ENCODE results near the gene AK8. TPM values are rescaled to one million over a fixed set of nuclear protein-coding genes. Genes with fewer than 3 reads are reported as not detected.
A peak's percentile ranks its signal among the peaks of the same experiment; 100 is the strongest.

AK8 gene
- total RNA-seq, 1 donor from 2014 or later: 0.74 TPM

DNA sequence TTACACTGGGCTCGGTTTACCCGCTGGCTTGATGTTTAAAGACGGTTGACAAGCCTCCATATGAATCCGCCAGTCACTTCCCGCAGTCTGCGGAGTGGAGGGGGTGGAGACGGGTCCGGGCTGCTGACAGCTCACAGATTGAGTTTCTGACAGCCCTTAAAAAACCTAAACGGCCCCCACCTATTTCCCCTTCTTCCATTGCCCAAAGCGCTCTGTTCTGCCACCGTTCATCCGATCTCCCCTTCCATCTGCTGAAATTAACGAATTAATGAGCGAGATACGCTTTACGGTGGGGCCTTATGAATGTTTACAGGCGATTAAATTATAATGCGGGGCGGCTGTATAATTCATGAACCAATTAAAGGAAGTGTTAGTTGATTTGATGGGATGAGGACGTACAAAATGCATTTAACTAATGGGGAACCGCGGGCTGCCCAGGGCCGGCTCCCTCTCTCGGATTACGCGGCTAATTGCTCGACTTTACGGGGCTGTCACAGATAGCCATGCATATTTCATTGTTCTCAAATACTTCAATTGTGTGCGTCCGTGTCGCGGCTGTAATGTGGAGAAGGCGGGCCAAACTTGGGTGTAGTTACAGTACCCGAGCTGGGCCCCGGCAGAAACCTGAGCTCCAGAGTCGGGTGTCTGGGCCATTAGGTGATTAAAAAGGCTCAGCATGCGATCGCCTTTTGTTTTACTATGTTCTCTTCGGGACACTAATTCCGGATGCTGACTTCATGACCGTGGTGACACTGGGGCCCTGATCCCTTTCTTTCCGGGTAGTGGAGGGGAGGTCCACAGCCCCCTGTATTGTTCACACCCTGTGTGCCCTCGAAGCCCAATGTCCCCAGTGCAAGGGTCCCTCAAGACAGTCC is 133.0 kb downstream of the AK8 start:
- peaks cover 64% of the 10 kb centered on the region for H3K27me3 ChIP-seq (ENCODE audit: low read depth)
- TF ChIP-seq CTCF (IDR thresholded peaks at IDR 0.05; ENCODE audit: borderline replicate concordance): no peak
- peak overlapping the region; percentile 49 for H3K4me3 ChIP-seq
- intact Hi-C loops (cut with micrococcal nuclease): no loop called here
- H3K27ac ChIP-seq (replicated peaks): no peak overlapping the region
- no peaks in the 10 kb centered on the region for H3K9me3 ChIP-seq (replicated peaks)
- H3K36me3 ChIP-seq: no peaks in the 10 kb centered on the region
- no peak for DNase-seq
- H3K4me1 ChIP-seq: peaks cover 14% of the 10 kb centered on the region

GRCh38 chr9:132743931-132744479 is 134.1 kb downstream of the AK8 start:
- no peak for DNase-seq
- Histone ChIP-seq H3K27ac (replicated peaks) (no peak overlapping the region), H3K36me3 (no peaks in the 10 kb centered on the region), H3K4me3 (no peak overlapping the region), H3K9me3 (replicated peaks) (no peaks in the 10 kb centered on the region), H3K27me3 (ENCODE audit: low read depth) (peaks cover 71% of the 10 kb centered on the region), H3K4me1 (peaks cover 14% of the 10 kb centered on the region)
- no peak for TF ChIP-seq CTCF (IDR thresholded peaks at IDR 0.05; ENCODE audit: borderline replicate concordance)
- intact Hi-C loops (cut with micrococcal nuclease): no loop called here

GRCh38 chr9:132742821-132743311 is 135.2 kb downstream of the AK8 start:
- Histone ChIP-seq H3K9me3 (replicated peaks) (no peaks in the 10 kb centered on the region), H3K4me3 (no peak overlapping the region), H3K4me1 (peaks cover 14% of the 10 kb centered on the region), H3K36me3 (no peaks in the 10 kb centered on the region), H3K27ac (replicated peaks) (no peak overlapping the region), H3K27me3 (ENCODE audit: low read depth) (peaks cover 78% of the 10 kb centered on the region)
- no peak for TF ChIP-seq CTCF (IDR thresholded peaks at IDR 0.05; ENCODE audit: borderline replicate concordance)
- intact Hi-C loops (cut with micrococcal nuclease): no loop called here
- DNase-seq: no peak

DNA sequence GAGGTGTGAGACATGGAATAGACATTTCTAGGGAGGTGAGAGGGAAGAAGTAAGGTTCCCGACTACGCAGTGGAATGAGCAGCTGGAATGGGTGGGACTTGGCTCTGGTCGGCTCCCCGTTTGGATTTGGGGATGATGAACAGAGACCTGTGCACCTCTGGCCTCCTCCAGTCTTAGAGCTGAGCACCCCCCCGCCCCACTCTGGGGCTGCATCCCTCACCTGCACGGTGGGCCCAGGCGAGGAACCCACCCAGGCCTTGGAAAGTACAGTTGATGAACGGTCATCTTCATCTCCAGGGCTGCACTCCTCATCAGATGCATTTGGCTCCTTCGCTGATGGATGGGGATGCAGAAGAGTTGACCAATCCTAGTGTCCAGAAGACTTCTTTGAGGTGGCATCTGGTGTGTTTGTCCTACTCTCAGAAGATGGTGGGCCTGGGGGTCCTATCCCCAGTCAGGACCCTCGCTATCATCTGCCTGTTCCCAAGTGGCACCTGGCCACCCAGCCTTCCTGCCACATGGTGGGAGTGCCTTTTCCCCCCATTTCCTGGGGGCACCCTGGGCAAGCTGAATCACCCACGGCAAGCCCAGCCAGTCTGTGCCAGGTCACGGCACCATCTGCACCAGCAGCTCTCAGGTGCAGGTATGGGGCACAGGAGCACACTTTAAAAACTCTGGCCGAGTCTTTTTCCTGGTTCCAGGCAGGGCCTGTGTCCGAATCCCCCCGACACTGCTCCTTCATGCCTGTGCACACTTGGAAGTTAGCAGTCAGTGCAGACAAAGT is 137.4 kb downstream of the AK8 start:
- Histone ChIP-seq H3K4me3 (no peak overlapping the region), H3K4me1 (peaks cover 14% of the 10 kb centered on the region), H3K9me3 (replicated peaks) (no peaks in the 10 kb centered on the region), H3K27me3 (ENCODE audit: low read depth) (peaks cover 72% of the 10 kb centered on the region), H3K36me3 (no peaks in the 10 kb centered on the region), H3K27ac (replicated peaks) (no peak overlapping the region)
- TF ChIP-seq CTCF (IDR thresholded peaks at IDR 0.05; ENCODE audit: borderline replicate concordance): no peak
- intact Hi-C loops (cut with micrococcal nuclease): no loop called here
- no peak for DNase-seq

- Histone ChIP-seq H3K4me1 (peaks cover 10% of the 10 kb centered on the region), H3K27ac (replicated peaks) (no peak overlapping the region), H3K36me3 (no peaks in the 10 kb centered on the region), H3K4me3 (no peak overlapping the region), H3K27me3 (ENCODE audit: low read depth) (peaks cover 75% of the 10 kb centered on the region), H3K9me3 (replicated peaks) (no peaks in the 10 kb centered on the region)
- intact Hi-C loops (cut with micrococcal nuclease): no loop called here
- TF ChIP-seq CTCF (IDR thresholded peaks at IDR 0.05; ENCODE audit: borderline replicate concordance): no peak
- no peak for DNase-seq
These were observed 138.3 kb downstream of the AK8 start for GRCh38 chr9:132739710-132740310.

All from left ventricle myocardium inferior (tissue), 1 donor.